ENCODE data around the gene CENPX. TPM values are rescaled to one million over a fixed set of nuclear protein-coding genes. Genes with fewer than 3 reads are reported as not detected.
A peak's percentile ranks its signal among the peaks of the same experiment; 100 is the strongest.

CENPX gene
- total and polyA plus RNA-seq, 2 of the 13 experiments (the other 11 are each of a cell fraction or from before 2014, with no cell fraction given): 92.7 to 170 TPM

DNA sequence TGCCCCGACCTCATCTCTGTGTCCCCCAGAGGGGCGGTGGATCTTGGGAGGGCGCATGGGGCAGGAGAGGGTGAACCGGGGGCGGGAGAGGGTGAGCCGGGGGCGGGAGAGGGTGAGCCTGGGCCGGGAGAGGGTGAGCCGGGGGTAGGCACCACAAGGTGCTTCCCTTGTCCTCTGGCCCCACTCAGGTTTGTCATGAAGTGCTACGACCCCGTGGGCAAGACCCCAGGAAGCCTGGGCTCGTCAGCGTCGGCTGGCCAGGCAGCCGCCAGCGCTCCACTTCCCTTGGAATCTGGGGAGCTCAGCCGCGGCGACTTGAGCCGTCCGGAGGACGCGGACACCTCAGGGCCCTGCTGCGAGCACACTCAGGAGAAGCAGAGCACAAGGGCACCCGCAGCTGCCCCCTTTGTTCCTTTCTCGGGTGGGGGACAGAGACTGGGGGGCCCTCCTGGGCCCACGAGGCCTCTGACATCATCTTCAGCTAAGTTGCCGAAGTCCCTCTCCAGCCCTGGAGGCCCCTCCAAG, 26.4 kb downstream of the CENPX start (continued):
- TF ChIP-seq ZNF329 (CRISPR knock-in tag; IDR thresholded peaks at IDR 0.05; ENCODE audit: low read depth): no peak
- no peak for TF ChIP-seq GABPB1 (CRISPR knock-in tag; IDR thresholded peaks at IDR 0.05)
- no peak for TF ChIP-seq ZBTB20 (CRISPR knock-in tag; IDR thresholded peaks at IDR 0.05; ENCODE audit: borderline replicate concordance, low read depth)
- TF ChIP-seq KMT2A (CRISPR knock-in tag; IDR thresholded peaks at IDR 0.05): no peak
- no peak for TF ChIP-seq HMG20A (CRISPR knock-in tag; IDR thresholded peaks at IDR 0.05; ENCODE audit: borderline replicate concordance)
- TF ChIP-seq, protein P1, sequence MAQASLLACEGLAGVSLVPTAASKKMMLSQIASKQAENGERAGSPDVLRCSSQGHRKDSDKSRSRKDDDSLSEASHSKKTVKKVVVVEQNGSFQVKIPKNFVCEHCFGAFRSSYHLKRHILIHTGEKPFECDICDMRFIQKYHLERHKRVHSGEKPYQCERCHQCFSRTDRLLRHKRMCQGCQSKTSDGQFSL (CRISPR knock-in tag; IDR thresholded peaks at IDR 0.05): no peak
- no peak for TF ChIP-seq ZSCAN22 (CRISPR knock-in tag; IDR thresholded peaks at IDR 0.05)
- 0 out of 4 replicates have a peak, but pooled peaks of 1 of the 2 experiments have one; percentile 33 for TF ChIP-seq KLF16 (CRISPR knock-in tag; IDR thresholded peaks at IDR 0.05)
- no peak; the same call in 1 of the 2 replicates for TF ChIP-seq ARNTL (CRISPR knock-in tag; IDR thresholded peaks at IDR 0.05)
- no peak for TF ChIP-seq ELF1 (CRISPR knock-in tag; IDR thresholded peaks at IDR 0.05)
- TF ChIP-seq FOXA1 (IDR thresholded peaks at IDR 0.05): no peak
- no peak for TF ChIP-seq FOXA1 (CRISPR knock-in tag; IDR thresholded peaks at IDR 0.05)
- TF ChIP-seq ZNF224 (CRISPR knock-in tag; IDR thresholded peaks at IDR 0.05): 0 out of 2 replicates have a peak, but pooled peaks have one; percentile 53
- TF ChIP-seq ZNF260 (CRISPR knock-in tag; IDR thresholded peaks at IDR 0.05; ENCODE audit: borderline replicate concordance, low read depth): 0 out of 2 replicates have a peak, but pooled peaks have one; percentile 19
- no peak for TF ChIP-seq DNMT3B (CRISPR knock-in tag; conservative IDR thresholded peaks at IDR 0.05)
- 0 out of 2 replicates have a peak, but pooled peaks have one; percentile 6 for TF ChIP-seq ZNF839 (CRISPR knock-in tag; IDR thresholded peaks at IDR 0.05; ENCODE audit: borderline replicate concordance)
- TF ChIP-seq, protein P2, sequence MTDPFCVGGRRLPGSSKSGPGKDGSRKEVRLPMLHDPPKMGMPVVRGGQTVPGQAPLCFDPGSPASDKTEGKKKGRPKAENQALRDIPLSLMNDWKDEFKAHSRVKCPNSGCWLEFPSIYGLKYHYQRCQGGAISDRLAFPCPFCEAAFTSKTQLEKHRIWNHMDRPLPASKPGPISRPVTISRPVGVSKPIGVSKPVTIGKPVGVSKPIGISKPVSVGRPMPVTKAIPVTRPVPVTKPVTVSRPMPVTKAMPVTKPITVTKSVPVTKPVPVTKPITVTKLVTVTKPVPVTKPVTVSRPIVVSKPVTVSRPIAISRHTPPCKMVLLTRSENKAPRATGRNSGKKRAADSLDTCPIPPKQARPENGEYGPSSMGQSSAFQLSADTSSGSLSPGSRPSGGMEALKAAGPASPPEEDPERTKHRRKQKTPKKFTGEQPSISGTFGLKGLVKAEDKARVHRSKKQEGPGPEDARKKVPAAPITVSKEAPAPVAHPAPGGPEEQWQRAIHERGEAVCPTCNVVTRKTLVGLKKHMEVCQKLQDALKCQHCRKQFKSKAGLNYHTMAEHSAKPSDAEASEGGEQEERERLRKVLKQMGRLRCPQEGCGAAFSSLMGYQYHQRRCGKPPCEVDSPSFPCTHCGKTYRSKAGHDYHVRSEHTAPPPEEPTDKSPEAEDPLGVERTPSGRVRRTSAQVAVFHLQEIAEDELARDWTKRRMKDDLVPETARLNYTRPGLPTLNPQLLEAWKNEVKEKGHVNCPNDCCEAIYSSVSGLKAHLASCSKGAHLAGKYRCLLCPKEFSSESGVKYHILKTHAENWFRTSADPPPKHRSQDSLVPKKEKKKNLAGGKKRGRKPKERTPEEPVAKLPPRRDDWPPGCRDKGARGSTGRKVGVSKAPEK (CRISPR knock-in tag; IDR thresholded peaks at IDR 0.05; ENCODE audit: borderline replicate concordance): no peak
- no peak for TF ChIP-seq ZNF232 (CRISPR knock-in tag; IDR thresholded peaks at IDR 0.05; ENCODE audit: borderline replicate concordance)
- TF ChIP-seq ZNF20 (CRISPR knock-in tag; IDR thresholded peaks at IDR 0.05): 0 out of 2 replicates have a peak, but pooled peaks have one; percentile 56
- TF ChIP-seq NFYC (CRISPR knock-in tag; IDR thresholded peaks at IDR 0.05): no peak
- no peak for TF ChIP-seq ZBTB8A (CRISPR knock-in tag; IDR thresholded peaks at IDR 0.05; ENCODE audit: borderline replicate concordance, low read depth)
- TF ChIP-seq, protein P3, sequence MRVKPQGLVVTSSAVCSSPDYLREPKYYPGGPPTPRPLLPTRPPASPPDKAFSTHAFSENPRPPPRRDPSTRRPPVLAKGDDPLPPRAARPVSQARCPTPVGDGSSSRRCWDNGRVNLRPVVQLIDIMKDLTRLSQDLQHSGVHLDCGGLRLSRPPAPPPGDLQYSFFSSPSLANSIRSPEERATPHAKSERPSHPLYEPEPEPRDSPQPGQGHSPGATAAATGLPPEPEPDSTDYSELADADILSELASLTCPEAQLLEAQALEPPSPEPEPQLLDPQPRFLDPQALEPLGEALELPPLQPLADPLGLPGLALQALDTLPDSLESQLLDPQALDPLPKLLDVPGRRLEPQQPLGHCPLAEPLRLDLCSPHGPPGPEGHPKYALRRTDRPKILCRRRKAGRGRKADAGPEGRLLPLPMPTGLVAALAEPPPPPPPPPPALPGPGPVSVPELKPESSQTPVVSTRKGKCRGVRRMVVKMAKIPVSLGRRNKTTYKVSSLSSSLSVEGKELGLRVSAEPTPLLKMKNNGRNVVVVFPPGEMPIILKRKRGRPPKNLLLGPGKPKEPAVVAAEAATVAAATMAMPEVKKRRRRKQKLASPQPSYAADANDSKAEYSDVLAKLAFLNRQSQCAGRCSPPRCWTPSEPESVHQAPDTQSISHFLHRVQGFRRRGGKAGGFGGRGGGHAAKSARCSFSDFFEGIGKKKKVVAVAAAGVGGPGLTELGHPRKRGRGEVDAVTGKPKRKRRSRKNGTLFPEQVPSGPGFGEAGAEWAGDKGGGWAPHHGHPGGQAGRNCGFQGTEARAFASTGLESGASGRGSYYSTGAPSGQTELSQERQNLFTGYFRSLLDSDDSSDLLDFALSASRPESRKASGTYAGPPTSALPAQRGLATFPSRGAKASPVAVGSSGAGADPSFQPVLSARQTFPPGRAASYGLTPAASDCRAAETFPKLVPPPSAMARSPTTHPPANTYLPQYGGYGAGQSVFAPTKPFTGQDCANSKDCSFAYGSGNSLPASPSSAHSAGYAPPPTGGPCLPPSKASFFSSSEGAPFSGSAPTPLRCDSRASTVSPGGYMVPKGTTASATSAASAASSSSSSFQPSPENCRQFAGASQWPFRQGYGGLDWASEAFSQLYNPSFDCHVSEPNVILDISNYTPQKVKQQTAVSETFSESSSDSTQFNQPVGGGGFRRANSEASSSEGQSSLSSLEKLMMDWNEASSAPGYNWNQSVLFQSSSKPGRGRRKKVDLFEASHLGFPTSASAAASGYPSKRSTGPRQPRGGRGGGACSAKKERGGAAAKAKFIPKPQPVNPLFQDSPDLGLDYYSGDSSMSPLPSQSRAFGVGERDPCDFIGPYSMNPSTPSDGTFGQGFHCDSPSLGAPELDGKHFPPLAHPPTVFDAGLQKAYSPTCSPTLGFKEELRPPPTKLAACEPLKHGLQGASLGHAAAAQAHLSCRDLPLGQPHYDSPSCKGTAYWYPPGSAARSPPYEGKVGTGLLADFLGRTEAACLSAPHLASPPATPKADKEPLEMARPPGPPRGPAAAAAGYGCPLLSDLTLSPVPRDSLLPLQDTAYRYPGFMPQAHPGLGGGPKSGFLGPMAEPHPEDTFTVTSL (CRISPR knock-in tag; IDR thresholded peaks at IDR 0.05; ENCODE audit: borderline replicate concordance): no peak

All from HepG2 (cell line).